Smooth muscle cell (in vitro differentiated cells): Measurements from ENCODE around the gene GALNT3. TPM values are rescaled to one million over a fixed set of nuclear protein-coding genes. Genes with fewer than 3 reads are reported as not detected.

ENCODE experiments used
- DNase-seq: peaks from one replicate; lab custom pipeline; 2025; ENCODE audit not compliant: unreplicated experiment; lab: John Stamatoyannopoulos, UW
- H2AFZ ChIP-seq: fragments of 200-600 bp; sonication (generic); 2 replicates; pipeline ENCODE4 v1.6.0; 2016; ENCODE audit warnings: antibody characterized with exemption, low read depth, mild to moderate bottlenecking
- H3F3A ChIP-seq: fragments of 200-600 bp; sonication (generic); 2 replicates; pipeline ENCODE4 v1.6.0; 2017; ENCODE audit warnings: antibody characterized with exemption, low read depth
- H3K27ac ChIP-seq: fragments of 200-600 bp; sonication (generic); 2 replicates; pipeline ENCODE4 v1.5.1; 2016; ENCODE audit warnings: low read depth, mild to moderate bottlenecking
- H3K27me3 ChIP-seq: fragments of 200-600 bp; sonication (generic); 2 replicates; pipeline ENCODE4 v1.6.1; 2016; ENCODE audit warnings: low read depth, mild to moderate bottlenecking
- H3K36me3 ChIP-seq: fragments of 200-600 bp; sonication (generic); 2 replicates; pipeline ENCODE4 v1.5.1; 2016; ENCODE audit warnings: low read depth
- H3K4me1 ChIP-seq: fragments of 200-600 bp; sonication (generic); 2 replicates; pipeline ENCODE4 v1.5.1; 2016; ENCODE audit warnings: low read depth
- H3K4me2 ChIP-seq: fragments of 200-600 bp; sonication (generic); 2 replicates; pipeline ENCODE4 v1.6.0; 2016; ENCODE audit warnings: mild to moderate bottlenecking
- H3K4me3 ChIP-seq: fragments of 200-600 bp; sonication (generic); 2 replicates; pipeline ENCODE4 v1.5.1; 2016; ENCODE audit warnings: mild to moderate bottlenecking
- H3K79me2 ChIP-seq: fragments of 200-600 bp; sonication (generic); 2 replicates; pipeline ENCODE4 v1.6.0; 2016; ENCODE audit warnings: low read depth, mild to moderate bottlenecking
- H3K9ac ChIP-seq: fragments of 200-600 bp; sonication (generic); 2 replicates; pipeline ENCODE4 v1.6.0; 2016; ENCODE audit warnings: low read depth
- H3K9me3 ChIP-seq: fragments of 200-600 bp; sonication (generic); replicated peaks from 2 replicates; pipeline ENCODE4 v1.5.1; 2016; ENCODE audit warnings: low read depth
- H4K20me1 ChIP-seq: fragments of 200-600 bp; sonication (generic); 2 replicates; pipeline ENCODE4 v1.6.0; 2016; ENCODE audit warnings: low read depth
- WGBS: methylation state at CpG from one replicate; pipeline ENCODE4 v1.1.7; 2016; ENCODE audit warnings: low lambda C conversion rate; 5-methylcytosine and 5-hydroxymethylcytosine counted together
- polyA plus RNA-seq: library from polyadenylated mRNA; unstranded; fragments of >200 nt; fragmentation: Nextera tagmentation; extraction: Ambion mirVana; gene quantifications from 2 replicates; pipeline ENCODE4 v1.2.1, GENCODE V29; 2016
- total RNA-seq: library from RNA; depleted of rRNA; stranded (reverse); fragments of >200 nt; gene quantifications from 2 replicates; pipeline ENCODE4 v1.2.3, GENCODE V29; 2014
- TF ChIP-seq, protein P1 (sequence below): fragments of 200-600 bp; sonication (generic); IDR thresholded peaks from 2 replicates; pipeline ENCODE4 v1.5.1; 2017; ENCODE audit warnings: borderline replicate concordance, mild to moderate bottlenecking, antibody characterized with exemption; ENCODE audit not compliant: insufficient read depth, poor library complexity, severe bottlenecking

GALNT3 gene
- total and polyA plus RNA-seq, 2 experiments from 2014 or later = 4.6 to 32.4 TPM

DNA sequence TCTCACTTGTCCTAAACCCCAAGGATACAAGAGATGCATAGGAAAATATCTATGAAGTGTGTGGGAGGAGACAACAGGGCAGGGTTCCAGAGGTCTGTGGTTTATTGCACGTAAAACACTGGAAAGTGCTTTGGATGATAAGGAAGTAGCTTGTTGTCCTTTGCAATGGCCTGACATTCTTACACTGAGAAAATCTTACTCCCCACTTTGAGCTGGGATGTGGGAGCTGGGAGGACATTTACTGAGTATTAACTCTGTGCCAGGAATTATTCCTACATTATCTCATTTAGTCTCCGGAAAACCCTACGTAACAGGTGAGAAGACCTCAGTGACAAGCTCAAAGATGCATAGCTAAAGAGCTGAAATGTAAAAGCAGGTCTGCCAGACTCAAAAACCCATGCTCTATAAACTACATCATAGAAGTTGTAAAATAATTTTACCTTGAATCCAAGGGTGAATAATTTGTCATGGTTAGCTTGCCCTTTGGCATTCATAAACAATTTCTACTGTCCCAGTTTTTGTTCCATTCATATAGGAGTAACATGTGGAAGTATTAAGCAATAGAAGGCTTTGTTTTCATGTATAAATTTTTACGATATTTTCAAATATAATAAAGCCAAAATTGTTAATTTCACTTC is 9.2 kb upstream of the GALNT3 start:
- no peaks in the 10 kb centered on the region for H3K79me2 ChIP-seq
- no peak overlapping the region for H3K4me2 ChIP-seq
- TF ChIP-seq, protein P1, sequence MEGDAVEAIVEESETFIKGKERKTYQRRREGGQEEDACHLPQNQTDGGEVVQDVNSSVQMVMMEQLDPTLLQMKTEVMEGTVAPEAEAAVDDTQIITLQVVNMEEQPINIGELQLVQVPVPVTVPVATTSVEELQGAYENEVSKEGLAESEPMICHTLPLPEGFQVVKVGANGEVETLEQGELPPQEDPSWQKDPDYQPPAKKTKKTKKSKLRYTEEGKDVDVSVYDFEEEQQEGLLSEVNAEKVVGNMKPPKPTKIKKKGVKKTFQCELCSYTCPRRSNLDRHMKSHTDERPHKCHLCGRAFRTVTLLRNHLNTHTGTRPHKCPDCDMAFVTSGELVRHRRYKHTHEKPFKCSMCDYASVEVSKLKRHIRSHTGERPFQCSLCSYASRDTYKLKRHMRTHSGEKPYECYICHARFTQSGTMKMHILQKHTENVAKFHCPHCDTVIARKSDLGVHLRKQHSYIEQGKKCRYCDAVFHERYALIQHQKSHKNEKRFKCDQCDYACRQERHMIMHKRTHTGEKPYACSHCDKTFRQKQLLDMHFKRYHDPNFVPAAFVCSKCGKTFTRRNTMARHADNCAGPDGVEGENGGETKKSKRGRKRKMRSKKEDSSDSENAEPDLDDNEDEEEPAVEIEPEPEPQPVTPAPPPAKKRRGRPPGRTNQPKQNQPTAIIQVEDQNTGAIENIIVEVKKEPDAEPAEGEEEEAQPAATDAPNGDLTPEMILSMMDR = no peak
- H3K4me3 ChIP-seq = no peak overlapping the region
- no peak overlapping the region for H3K27ac ChIP-seq
- H3F3A ChIP-seq = no peaks in the 10 kb centered on the region
- H3K27me3 ChIP-seq = no peaks in the 10 kb centered on the region
- H3K9me3 ChIP-seq = no peaks in the 10 kb centered on the region
- WGBS = 70% methylated on average over 4 of the region's 4 CpGs
- no peaks in the 10 kb centered on the region for H4K20me1 ChIP-seq
- H2AFZ ChIP-seq = no peak overlapping the region
- no peaks in the 10 kb centered on the region for H3K4me1 ChIP-seq
- H3K9ac ChIP-seq = no peak overlapping the region
- H3K36me3 ChIP-seq = no peaks in the 10 kb centered on the region
- no peak for DNase-seq

DNA sequence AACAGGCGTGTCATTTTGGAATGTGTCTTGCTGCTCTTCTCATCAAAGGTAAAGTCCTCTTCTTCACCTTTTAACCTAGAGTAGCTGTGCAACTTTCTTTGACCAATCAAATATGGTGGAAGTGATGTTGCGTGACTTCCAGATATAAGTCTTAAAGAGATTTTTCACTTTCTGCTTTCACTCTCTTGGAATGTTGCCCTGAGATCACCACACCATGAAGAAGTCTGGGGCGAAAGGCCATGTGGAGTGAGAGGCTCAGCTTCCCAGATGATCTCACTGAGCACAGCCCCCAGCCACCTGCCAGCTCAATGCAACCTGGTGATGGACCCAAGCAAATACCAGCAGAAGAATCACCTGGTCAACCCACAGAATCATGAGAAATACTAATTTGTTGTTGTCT is 7.1 kb upstream of the GALNT3 start:
- H3K9me3 ChIP-seq = no peaks in the 10 kb centered on the region
- no peaks in the 10 kb centered on the region for H3K36me3 ChIP-seq
- no peak overlapping the region for H3K4me3 ChIP-seq
- TF ChIP-seq, protein P1 = no peak
- no peak overlapping the region for H2AFZ ChIP-seq
- H3K9ac ChIP-seq = no peak overlapping the region
- no peaks in the 10 kb centered on the region for H3K4me1 ChIP-seq
- no peaks in the 10 kb centered on the region for H3K79me2 ChIP-seq
- H3K27ac ChIP-seq = no peak overlapping the region
- 92% methylated on average over 3 of the region's 3 CpGs for WGBS
- H3K4me2 ChIP-seq = no peak overlapping the region
- peaks cover 8% of the 10 kb centered on the region for H3K27me3 ChIP-seq
- H3F3A ChIP-seq = no peaks in the 10 kb centered on the region
- no peak for DNase-seq
- H4K20me1 ChIP-seq = no peaks in the 10 kb centered on the region

- WGBS = 43% methylated on average over 3 of the region's 3 CpGs
These were observed 2.9 kb upstream of the GALNT3 start for GRCh38 chr2:165796819-165797530.

More at GRCh38 chr2:165796819-165797530, 2.9 kb upstream of the GALNT3 start:
- no peaks in the 10 kb centered on the region for H3K79me2 ChIP-seq
- H3K4me3 ChIP-seq = no peak overlapping the region
- no peaks in the 10 kb centered on the region for H3K36me3 ChIP-seq
- H3K27ac ChIP-seq = no peak overlapping the region
- H3K4me2 ChIP-seq = no peak overlapping the region
- no peak for DNase-seq
- H3K9me3 ChIP-seq = no peaks in the 10 kb centered on the region
- no peak overlapping the region for H3K9ac ChIP-seq
- no peaks in the 10 kb centered on the region for H4K20me1 ChIP-seq
- no peaks in the 10 kb centered on the region for H3K4me1 ChIP-seq
- TF ChIP-seq, protein P1 = no peak
- H3K27me3 ChIP-seq = peaks cover 50% of the 10 kb centered on the region
- no peak overlapping the region for H2AFZ ChIP-seq
- H3F3A ChIP-seq = no peaks in the 10 kb centered on the region
